ENCODE measurements around the gene TSC22D3. TPM values are rescaled to one million over a fixed set of nuclear protein-coding genes. Genes with fewer than 3 reads are reported as not detected.

Gene TSC22D3
- total RNA-seq, 3 donors from 2014 or later = 14.1 to 118 (median 64.7) TPM

- Histone ChIP-seq H3K9me3 (no peaks in the 10 kb centered on the region), H3K4me1 (ENCODE audit: low read depth) (no peaks in the 10 kb centered on the region), H3K36me3 (ENCODE audit: low read depth) (no peaks in the 10 kb centered on the region), H3K4me3 (no peak overlapping the region)
- DNase-seq = no peak
- TF ChIP-seq CTCF (IDR thresholded peaks at IDR 0.05) = no peak
- ATAC-seq = no peak
- intact Hi-C loops (cut with DNase I, micrococcal nuclease) = no loop called here
These were observed 29.6 kb upstream of the TSC22D3 start for GRCh38 chrX:107805179-107805578.

- DNase-seq (no peak), ATAC-seq (no peak)
- no peak for TF ChIP-seq CTCF (IDR thresholded peaks at IDR 0.05)
- Histone ChIP-seq H3K9me3 (no peaks in the 10 kb centered on the region), H3K36me3 (ENCODE audit: low read depth) (no peaks in the 10 kb centered on the region), H3K4me3 (no peak overlapping the region), H3K4me1 (ENCODE audit: low read depth) (no peaks in the 10 kb centered on the region)
- intact Hi-C loops (cut with DNase I, micrococcal nuclease) = no loop called here
These were observed 28.8 kb upstream of the TSC22D3 start for GRCh38 chrX:107804427-107804826.

GRCh38 chrX:107787827-107788226, 12.2 kb upstream of the TSC22D3 start:
- Histone ChIP-seq H3K4me1 (ENCODE audit: low read depth) (no peaks in the 10 kb centered on the region), H3K9me3 (no peaks in the 10 kb centered on the region), H3K4me3 (no peak overlapping the region), H3K36me3 (ENCODE audit: low read depth) (no peaks in the 10 kb centered on the region)
- intact Hi-C loops (cut with DNase I, micrococcal nuclease) = no loop called here
- ATAC-seq (no peak), DNase-seq (no peak)
- TF ChIP-seq CTCF (IDR thresholded peaks at IDR 0.05) = no peak

- no peak for TF ChIP-seq CTCF (IDR thresholded peaks at IDR 0.05)
- no peaks in the 10 kb centered on the region for H3K4me1 ChIP-seq (ENCODE audit: low read depth)
- H3K4me3 ChIP-seq = no peak overlapping the region
- DNase-seq (no peak), ATAC-seq (no peak)
- intact Hi-C loops (cut with DNase I, micrococcal nuclease) = no loop called here
- no peaks in the 10 kb centered on the region for H3K36me3 ChIP-seq (ENCODE audit: low read depth)
- H3K9me3 ChIP-seq = no peaks in the 10 kb centered on the region
These were observed 4.9 kb upstream of the TSC22D3 start for GRCh38 chrX:107780525-107780924.

- no peak for TF ChIP-seq CTCF (IDR thresholded peaks at IDR 0.05)
- intact Hi-C loops (cut with DNase I, micrococcal nuclease) = loop anchor here (5.0 kb wide), 1 partner anchor 120 kb away; no protein-coding TSS in a partner anchor
- DNase-seq (no peak), ATAC-seq (no peak)
- Histone ChIP-seq H3K4me3 (no peak within 1 kb of the TSS), H3K9me3 (no peaks in the 10 kb centered on the region), H3K36me3 (ENCODE audit: low read depth) (no peaks in the 10 kb centered on the region), H3K4me1 (ENCODE audit: low read depth) (no peaks in the 10 kb centered on the region)
These were observed 1.9 kb upstream of the TSC22D3 start, which contains the start of gene NCBP2L for GRCh38 chrX:107777536-107777832. TSS of gene NCBP2L (plus strand) at chrX:107777733. CDS start at chrX:107794221, 16,488 bp downstream.

Measured in mucosa of descending colon (tissue), 3 donors.